ENCODE data around the gene VPS11. TPM values are rescaled to one million over a fixed set of nuclear protein-coding genes. Genes with fewer than 3 reads are reported as not detected.
A peak's percentile ranks its signal among the peaks of the same experiment; 100 is the strongest.

The VPS11 gene
- total RNA-seq, 2 donors from 2014 or later: 17.6 to 50.1 TPM

- Histone ChIP-seq H3K4me1 (peaks cover 28% of the 10 kb centered on the region), H3K27me3 (no peaks in the 10 kb centered on the region), H3K27ac (peak overlapping the region; percentile 79 to 95 (median 92)), H3K4me3 (peak overlapping the region; percentile 80 to 87), H3K9me3 (no peaks in the 10 kb centered on the region), H3K36me3 (replicated peaks in 1 of 2; ENCODE audit: insufficient read depth in 1 of 2, low read depth in 2 of 2) (peaks cover 0 to 12% of the 10 kb centered on the region in 2 donors)
- ATAC-seq: peak; percentile 94
- DNase-seq: peak; percentile 99 to 100 (median 100)
- WGBS, 2 donors: 0% methylated on average over 13 to 79 of the region's 79 CpGs
- intact Hi-C loops (cut with DNase I): no loop called here
- TF ChIP-seq CTCF (IDR thresholded peaks at IDR 0.05) (peak in 4 of 7 experiments; percentile 7 to 39 (median 32)), POLR2A (IDR thresholded peaks at IDR 0.05) (peak; percentile 99 to 100 (median 99))
Measured at GRCh38 chr11:119095066-119095880, 27.7 kb downstream of the VPS11 start.

GRCh38 chr11:119099711-119100110 lies 32.1 kb downstream of the VPS11 start:
- H3K27ac ChIP-seq: no peak overlapping the region
- peaks cover 28% of the 10 kb centered on the region for H3K4me1 ChIP-seq
- H3K9me3 ChIP-seq: no peaks in the 10 kb centered on the region
- H3K4me3 ChIP-seq: no peak overlapping the region
- no peak for DNase-seq
- intact Hi-C loops (cut with DNase I): no loop called here
- WGBS, 2 donors: 70 to 76% methylated on average over 6 of the region's 6 CpGs
- peaks cover 0 to 12% of the 10 kb centered on the region in 2 donors for H3K36me3 ChIP-seq (replicated peaks in 1 of 2; ENCODE audit: insufficient read depth in 1 of 2, low read depth in 2 of 2)
- TF ChIP-seq CTCF (IDR thresholded peaks at IDR 0.05) (no peak), POLR2A (IDR thresholded peaks at IDR 0.05) (no peak)
- no peaks in the 10 kb centered on the region for H3K27me3 ChIP-seq
- ATAC-seq: no peak

- Histone ChIP-seq H3K9me3 (no peaks in the 10 kb centered on the region), H3K27me3 (no peaks in the 10 kb centered on the region), H3K4me1 (peaks cover 28% of the 10 kb centered on the region), H3K27ac (no peak overlapping the region), H3K4me3 (peak overlapping the region; percentile 65 to 79), H3K36me3 (replicated peaks in 1 of 2; ENCODE audit: insufficient read depth in 1 of 2, low read depth in 2 of 2) (peaks cover 0 to 12% of the 10 kb centered on the region in 2 donors)
- DNase-seq (peak in 2 of 4 donors; percentile 32 to 40), ATAC-seq (no peak)
- TF ChIP-seq CTCF (IDR thresholded peaks at IDR 0.05) (peak in 5 of 7 experiments; percentile 25 to 56 (median 46)), POLR2A (IDR thresholded peaks at IDR 0.05) (no peak)
- intact Hi-C loops (cut with DNase I): no loop called here
- 23 to 24% methylated on average over 11 of the region's 11 CpGs for WGBS, 2 donors
Measured at GRCh38 chr11:119100246-119100970, 32.8 kb downstream of the VPS11 start.

GRCh38 chr11:119100994-119101758 lies 33.6 kb downstream of the VPS11 start:
- peaks cover 22% of the 10 kb centered on the region for H3K4me1 ChIP-seq
- 1 to 4% methylated on average over 9 to 29 of the region's 29 CpGs for WGBS, 2 donors

More at GRCh38 chr11:119100994-119101758, 33.6 kb downstream of the VPS11 start:
- peak overlapping the region; percentile 65 to 79 for H3K4me3 ChIP-seq
- H3K27me3 ChIP-seq: no peaks in the 10 kb centered on the region
- TF ChIP-seq POLR2A (IDR thresholded peaks at IDR 0.05) (no peak), CTCF (IDR thresholded peaks at IDR 0.05) (peak in 3 of 7 experiments; percentile 10 to 38 (median 30))
- intact Hi-C loops (cut with DNase I): no loop called here
- peak overlapping the region; percentile 78 to 96 (median 92) for H3K27ac ChIP-seq
- ATAC-seq (peak; percentile 3), DNase-seq (no peak)
- H3K36me3 ChIP-seq (replicated peaks in 1 of 2; ENCODE audit: insufficient read depth in 1 of 2, low read depth in 2 of 2): peaks cover 0 to 12% of the 10 kb centered on the region in 2 donors
- no peaks in the 10 kb centered on the region for H3K9me3 ChIP-seq
